ENCODE results near the gene TRAPPC3.

Gene TRAPPC3

DNA sequence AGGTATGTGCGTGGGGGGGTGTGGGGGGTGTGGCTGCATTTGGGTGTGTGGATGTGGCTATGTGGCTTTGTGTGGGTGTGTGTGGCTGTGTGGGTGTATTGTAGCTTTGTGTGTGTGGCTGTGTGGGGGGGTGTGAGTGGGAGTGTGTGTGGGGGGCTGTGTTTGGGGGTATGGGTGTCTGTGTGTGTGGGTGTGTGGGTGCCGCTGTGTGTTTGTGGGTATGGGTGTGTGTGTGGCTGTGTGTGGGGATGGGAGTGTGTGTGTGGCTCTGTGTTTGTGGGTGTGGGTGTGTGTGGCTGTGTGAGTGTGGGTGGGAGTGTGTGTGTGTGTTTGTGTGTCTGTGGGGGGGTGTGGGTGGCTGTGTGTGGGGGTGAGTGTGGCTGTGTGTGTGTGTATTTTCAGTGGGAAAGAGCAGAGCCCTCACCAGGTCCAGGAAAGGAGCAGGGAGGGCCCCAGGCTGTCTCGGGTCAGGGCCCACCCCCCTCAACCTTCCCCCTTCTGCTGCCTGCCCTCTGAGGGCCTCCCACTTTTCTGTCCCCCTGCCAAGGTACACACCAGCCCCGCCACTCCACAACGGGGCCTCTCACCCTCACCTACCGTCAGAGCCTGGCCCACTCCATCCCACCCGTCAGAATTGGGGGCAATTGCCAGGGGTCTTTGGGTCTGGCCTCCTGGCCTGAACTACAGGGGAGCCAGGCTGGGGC is 22.3 kb downstream of the TRAPPC3 start:
- DNase-seq (ENCODE audit: low read depth in 2 of 2): peak in 1 of 2 donors; percentile 19

GRCh38 chr1:36126005-36126716 is 23.1 kb downstream of the TRAPPC3 start:
- DNase-seq (ENCODE audit: low read depth in 2 of 2): no peak

GRCh38 chr1:36125129-36125991 is 23.9 kb downstream of the TRAPPC3 start, which contains the start of gene COL8A2:
Gene COL8A2, minus strand, starts transcription at chr1:36125222. Its CDS starts 24,980 bp downstream, at chr1:36100242.
- DNase-seq (ENCODE audit: low read depth in 2 of 2): no peak

- no peak for DNase-seq (ENCODE audit: low read depth in 2 of 2)
These were observed 24.7 kb downstream of the TRAPPC3 start for GRCh38 chr1:36124404-36125128.

DNA sequence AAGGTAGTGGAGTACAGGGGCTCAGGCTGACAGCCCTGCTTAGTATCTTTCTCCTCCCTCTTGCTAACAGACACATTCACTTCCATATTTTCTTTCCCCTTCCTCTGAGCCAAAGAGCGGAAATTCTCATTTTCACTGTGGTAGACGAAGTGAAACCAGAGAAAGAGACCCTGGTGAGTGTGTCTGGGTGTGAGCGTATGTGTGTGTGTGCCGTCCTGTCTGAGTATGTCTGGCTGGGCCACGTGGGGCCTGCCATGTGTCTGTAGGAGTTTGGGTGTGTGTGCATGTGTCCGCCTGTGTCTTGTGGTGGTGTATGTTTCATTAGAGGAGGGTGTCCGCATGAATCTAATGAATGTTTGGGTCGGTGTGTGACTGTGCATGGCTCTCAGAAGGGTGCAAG is 25.9 kb downstream of the TRAPPC3 start:
- no peak for DNase-seq (ENCODE audit: low read depth in 2 of 2)

GRCh38 chr1:36122062-36123030 is 26.9 kb downstream of the TRAPPC3 start:
- no peak for DNase-seq (ENCODE audit: low read depth in 2 of 2)

- no peak for DNase-seq (ENCODE audit: low read depth in 2 of 2)
These were observed 29.8 kb downstream of the TRAPPC3 start for GRCh38 chr1:36119456-36119855.

GRCh38 chr1:36118447-36119204 is 30.7 kb downstream of the TRAPPC3 start:
- DNase-seq (ENCODE audit: low read depth in 2 of 2): no peak

- no peak for DNase-seq (ENCODE audit: low read depth in 2 of 2)
These were observed 32.4 kb downstream of the TRAPPC3 start for GRCh38 chr1:36116901-36117300.

DNA sequence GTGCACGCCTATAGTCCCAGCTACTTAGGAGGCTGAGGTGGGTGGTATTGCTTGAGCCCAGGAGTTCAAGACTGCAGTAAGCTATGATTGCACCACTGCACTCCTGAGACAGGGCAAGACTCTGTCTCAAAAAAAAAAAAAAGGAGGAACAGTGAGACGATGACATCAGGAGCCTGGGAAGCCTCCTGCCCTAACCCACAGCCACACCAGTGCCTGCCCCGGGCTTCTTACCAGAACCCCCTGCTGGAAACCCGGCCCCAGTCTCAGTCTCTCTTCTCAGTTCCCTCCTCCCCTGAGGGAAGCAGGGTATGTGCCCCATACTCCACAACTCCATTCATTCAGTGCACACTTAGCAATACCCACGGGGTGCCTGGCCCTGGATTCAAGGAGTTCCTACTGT is 33.4 kb downstream of the TRAPPC3 start:
- DNase-seq (ENCODE audit: low read depth in 2 of 2): no peak

- DNase-seq (ENCODE audit: low read depth in 2 of 2): no peak
These were observed 34.1 kb downstream of the TRAPPC3 start for GRCh38 chr1:36115200-36115669.

DNA sequence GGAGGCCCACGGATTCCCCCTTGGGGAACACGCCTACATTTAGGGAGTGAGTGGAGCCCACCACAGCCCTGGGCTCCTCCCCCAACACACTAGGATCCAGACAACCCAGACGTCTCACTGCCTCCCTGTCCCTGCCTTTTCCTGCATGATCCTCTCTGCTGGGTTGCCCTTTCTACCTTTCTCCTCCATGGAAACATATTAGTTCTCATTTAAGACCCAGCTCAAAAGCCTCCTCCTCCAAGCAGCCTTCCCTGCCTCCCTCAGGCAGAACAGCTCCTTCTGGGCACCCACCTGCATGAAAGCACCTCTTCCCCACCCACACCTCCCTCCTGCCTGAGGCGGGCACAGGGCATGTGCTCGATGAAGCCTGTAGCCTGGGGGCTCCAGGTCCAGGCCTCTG is 34.9 kb downstream of the TRAPPC3 start:
- no peak for DNase-seq (ENCODE audit: low read depth in 2 of 2)

- no peak for DNase-seq (ENCODE audit: low read depth in 2 of 2)
These were observed 36.5 kb downstream of the TRAPPC3 start for GRCh38 chr1:36112823-36113222.

DNA sequence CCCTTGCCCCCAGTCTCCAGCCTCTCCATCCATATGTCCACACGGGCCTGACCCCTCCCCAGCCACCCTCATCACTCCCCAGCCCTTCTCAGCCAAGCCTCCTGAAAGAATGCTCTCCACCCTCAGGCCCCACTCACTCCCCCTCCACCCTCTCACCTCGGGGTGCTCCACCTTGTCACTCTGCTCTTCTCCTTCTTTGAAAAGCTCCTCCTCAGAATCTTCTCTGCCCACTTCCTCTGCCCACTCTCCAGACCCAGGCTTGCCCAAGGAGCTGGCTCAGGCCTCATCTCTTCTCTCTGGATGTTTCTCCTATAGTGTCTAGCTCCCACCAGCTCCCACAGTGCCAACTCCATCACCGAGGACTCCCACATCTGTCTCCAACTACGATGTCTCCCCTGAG is 38.1 kb downstream of the TRAPPC3 start:
- DNase-seq (ENCODE audit: low read depth in 2 of 2): no peak

- DNase-seq (ENCODE audit: low read depth in 2 of 2): no peak
These were observed 40.1 kb downstream of the TRAPPC3 start for GRCh38 chr1:36109041-36109679.

DNA sequence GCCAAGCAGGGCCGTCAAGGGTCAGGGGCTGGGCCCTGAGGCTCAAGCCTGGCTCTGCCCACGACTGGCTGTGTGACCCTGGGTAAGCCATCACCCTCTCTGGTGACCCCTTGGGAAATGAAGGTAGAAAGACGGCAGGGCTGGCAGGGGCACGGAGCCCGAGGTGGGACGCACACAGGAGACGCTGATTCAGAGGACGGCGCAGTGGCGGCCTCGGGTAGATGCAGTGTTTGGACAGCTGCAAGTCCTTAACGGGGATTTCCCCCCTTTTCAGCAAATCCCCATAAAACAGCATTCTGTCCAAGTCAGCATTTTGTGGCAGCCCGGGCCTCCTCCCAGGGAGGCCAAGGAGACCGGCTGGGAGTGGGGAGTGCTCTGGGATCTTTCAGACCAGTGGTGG is 41.0 kb downstream of the TRAPPC3 start:
- no peak for DNase-seq (ENCODE audit: low read depth in 2 of 2)

DNA sequence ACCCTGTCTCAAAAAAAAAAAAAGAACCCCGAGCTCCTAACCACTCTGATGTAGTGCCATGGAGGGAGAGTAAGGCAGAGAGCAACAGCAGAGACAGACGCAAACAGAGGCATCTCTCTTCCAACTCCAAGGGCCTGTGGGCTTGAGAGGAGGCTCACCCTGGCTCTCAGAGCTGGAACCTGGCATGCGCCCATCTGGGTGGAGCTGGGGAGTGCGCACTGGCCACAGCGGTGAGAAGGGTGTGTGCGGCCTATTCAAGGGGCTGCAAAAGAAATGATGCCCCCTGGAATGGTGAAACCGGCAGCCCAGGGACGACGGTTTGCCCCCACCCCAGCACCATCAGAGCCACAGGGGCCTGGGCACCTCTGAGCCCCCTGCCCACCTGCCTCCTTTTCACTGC is 41.9 kb downstream of the TRAPPC3 start:
- DNase-seq (ENCODE audit: low read depth in 2 of 2): no peak

- DNase-seq (ENCODE audit: low read depth in 2 of 2): no peak
These were observed 43.0 kb downstream of the TRAPPC3 start for GRCh38 chr1:36106269-36106668.

GRCh38 chr1:36101546-36101945 is 47.7 kb downstream of the TRAPPC3 start:
- no peak for DNase-seq (ENCODE audit: low read depth in 2 of 2)
